ENCODE data around the gene MED10.

- no peak for TF ChIP-seq ZFPM2 (CRISPR knock-in tag; IDR thresholded peaks at IDR 0.05)
- TF ChIP-seq, protein P1, sequence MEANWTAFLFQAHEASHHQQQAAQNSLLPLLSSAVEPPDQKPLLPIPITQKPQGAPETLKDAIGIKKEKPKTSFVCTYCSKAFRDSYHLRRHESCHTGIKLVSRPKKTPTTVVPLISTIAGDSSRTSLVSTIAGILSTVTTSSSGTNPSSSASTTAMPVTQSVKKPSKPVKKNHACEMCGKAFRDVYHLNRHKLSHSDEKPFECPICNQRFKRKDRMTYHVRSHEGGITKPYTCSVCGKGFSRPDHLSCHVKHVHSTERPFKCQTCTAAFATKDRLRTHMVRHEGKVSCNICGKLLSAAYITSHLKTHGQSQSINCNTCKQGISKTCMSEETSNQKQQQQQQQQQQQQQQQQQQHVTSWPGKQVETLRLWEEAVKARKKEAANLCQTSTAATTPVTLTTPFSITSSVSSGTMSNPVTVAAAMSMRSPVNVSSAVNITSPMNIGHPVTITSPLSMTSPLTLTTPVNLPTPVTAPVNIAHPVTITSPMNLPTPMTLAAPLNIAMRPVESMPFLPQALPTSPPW (CRISPR knock-in tag; IDR thresholded peaks at IDR 0.05): no peak
- no peak for TF ChIP-seq ZBTB8A (IDR thresholded peaks at IDR 0.05; ENCODE audit: partially characterized antibody)
- no peak for TF ChIP-seq E2F8 (IDR thresholded peaks at IDR 0.05; ENCODE audit: low read depth, partially characterized antibody)
- TF ChIP-seq TRIM24 (IDR thresholded peaks at IDR 0.05): no peak
- no peak for TF ChIP-seq RUNX1 (IDR thresholded peaks at IDR 0.05; ENCODE audit: low read depth)
- no peak for TF ChIP-seq NR2C2 (CRISPR knock-in tag; IDR thresholded peaks at IDR 0.05)
- no peak for TF ChIP-seq NR2C2 (tag; IDR thresholded peaks at IDR 0.05)
- TF ChIP-seq CTCF (IDR thresholded peaks at IDR 0.05 in 2 of 3, conservative IDR thresholded peaks at IDR 0.05 in 1 of 3; ENCODE audit: insufficient read depth in 2 of 3, low read depth in 1 of 3, low read length in 3 of 3): no peak
- TF ChIP-seq EP300 (IDR thresholded peaks at IDR 0.05; ENCODE audit: low read length): no peak
- TF ChIP-seq, protein P2, sequence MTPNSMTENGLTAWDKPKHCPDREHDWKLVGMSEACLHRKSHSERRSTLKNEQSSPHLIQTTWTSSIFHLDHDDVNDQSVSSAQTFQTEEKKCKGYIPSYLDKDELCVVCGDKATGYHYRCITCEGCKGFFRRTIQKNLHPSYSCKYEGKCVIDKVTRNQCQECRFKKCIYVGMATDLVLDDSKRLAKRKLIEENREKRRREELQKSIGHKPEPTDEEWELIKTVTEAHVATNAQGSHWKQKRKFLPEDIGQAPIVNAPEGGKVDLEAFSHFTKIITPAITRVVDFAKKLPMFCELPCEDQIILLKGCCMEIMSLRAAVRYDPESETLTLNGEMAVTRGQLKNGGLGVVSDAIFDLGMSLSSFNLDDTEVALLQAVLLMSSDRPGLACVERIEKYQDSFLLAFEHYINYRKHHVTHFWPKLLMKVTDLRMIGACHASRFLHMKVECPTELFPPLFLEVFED (CRISPR knock-in tag; conservative IDR thresholded peaks at IDR 0.05): no peak
Measured at GRCh38 chr5:6412811-6413210, 34.5 kb upstream of the MED10 start.

All from K562 (cell line).